KBM-7 (cell line): ENCODE data around the gene SESTD1.
"Not testable (repeated sequence)": the region's sequence is repeated elsewhere in the genome, so short reads cannot be mapped to it uniquely, and the experiment has no call there.

Experiments used
- DNase-seq: peaks from one replicate; pipeline ENCODE4 v3.0.0-alpha.2; 2015
- in situ Hi-C: fragments of 300-500 bp; cut with MboI; formaldehyde crosslinking; loops from 2 replicates; pipeline ENCODE4 v1.14.3; 2020; ENCODE audit warnings: low sequenced_read_pairs, low pct_unique_long_range_greater_than_20kb, mixed read lengths

SESTD1 gene

DNA sequence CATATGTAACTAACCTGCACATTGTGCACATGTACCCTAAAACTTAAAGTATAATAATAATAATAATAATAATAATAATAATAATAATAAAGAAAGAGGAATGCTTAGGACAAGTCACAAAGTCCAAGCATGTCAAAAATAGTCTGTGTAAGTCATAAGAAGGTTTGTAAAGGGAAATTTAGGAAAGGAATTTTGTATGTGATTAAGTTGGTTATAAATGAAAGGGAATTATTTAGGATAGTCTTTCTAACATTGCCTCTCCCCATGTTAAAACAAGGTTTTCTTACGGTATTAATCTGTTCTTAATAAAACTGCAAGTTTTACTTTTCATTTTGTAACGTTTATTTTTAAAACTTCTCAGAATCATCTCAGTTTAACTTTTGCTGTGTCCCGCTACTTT lies 62.8 kb downstream of the SESTD1 start:
- in situ Hi-C loops = no loop called here
- peak; percentile 21 for DNase-seq

- in situ Hi-C loops, DNase-seq: not testable (repeated sequence)
Measured at GRCh38 chr2:179195926-179196590, 68.6 kb downstream of the SESTD1 start.

DNA sequence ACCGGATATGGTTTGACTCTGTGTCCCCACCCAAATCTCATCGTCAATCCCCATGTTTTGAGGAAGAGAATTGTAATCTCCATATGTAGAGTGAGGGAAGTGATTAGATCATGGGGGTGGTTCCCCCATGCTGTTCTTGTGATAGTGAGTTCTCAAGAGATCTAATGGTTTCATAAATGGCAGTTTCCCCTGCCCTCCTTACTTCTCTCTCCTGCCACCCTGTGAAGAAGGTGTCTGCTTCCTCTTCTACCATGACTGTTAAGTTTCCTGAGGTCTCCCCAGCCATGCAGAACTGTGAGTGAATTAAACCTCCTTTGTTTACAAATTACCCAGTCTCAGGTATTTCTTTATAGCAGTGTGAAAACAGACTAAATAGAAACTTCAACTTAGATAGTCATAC lies 69.5 kb downstream of the SESTD1 start:
- in situ Hi-C loops = no loop called here
- DNase-seq = peak; percentile 34

DNA sequence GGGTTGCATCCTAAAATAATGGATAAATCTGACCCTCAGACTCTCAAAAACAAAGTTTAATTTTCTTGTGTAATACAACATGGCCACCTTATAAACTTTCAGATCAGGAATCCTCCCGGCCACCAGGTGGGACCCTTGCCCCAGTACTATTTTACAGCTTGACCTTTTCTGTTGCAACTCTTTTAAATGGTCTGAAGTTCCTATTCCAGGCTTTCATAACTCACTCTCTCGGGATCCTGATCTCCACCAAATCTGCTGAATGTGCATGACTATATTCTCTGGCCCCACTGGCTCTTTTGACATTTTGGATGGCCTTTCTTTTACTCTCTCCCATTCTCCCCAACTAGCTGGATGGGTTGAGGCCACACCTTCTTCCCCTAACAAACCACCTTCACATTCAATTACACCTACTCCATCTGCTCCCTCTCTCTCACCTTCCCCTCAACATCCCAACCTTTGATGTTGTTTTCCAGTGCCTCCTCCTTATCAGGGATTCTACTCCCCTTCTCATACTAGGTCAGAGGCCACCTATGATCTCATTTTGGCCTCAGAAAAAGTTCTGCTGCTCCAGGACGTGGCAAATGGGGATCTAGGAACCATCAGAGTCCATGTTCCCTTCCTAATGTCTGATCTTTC lies 70.8 kb downstream of the SESTD1 start:
- in situ Hi-C loops = no loop called here
- no peak for DNase-seq

DNA sequence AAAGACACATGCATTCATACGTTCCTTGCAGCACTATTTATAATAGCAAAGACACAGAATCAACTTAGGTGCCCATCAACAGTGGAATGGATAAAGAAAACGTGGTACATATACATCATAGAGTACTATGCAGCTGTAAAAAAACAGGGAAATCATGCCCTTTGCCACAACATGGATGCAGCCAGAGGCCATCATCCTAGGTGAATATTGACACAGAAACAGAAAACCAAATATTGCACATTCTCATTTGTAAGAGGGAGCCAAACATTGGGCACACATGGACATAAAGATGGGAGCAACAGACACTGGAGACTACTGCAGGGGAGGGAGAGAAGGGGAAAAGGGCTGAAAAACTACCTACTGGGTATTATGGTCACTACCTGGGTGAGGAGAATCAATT lies 73.5 kb downstream of the SESTD1 start:
- DNase-seq = no peak
- in situ Hi-C loops = no loop called here

DNA sequence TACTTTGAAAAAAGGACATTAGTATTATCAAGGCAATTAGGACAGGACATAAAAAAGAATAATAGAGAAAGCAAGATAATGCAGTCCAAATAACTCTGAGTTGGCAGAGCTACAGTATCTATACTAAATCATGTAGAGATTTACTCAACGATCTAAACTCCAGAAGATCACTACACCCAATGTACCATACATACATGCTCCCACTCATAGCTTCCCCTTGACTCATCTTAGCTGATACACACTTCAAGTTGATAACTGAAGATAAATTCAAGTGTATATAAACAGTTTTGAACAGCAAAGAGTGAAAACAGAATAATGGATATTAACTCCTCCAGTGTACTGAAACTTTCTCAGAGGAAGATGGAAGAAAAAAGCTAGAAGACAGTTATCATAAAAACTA lies 78.5 kb downstream of the SESTD1 start:
- in situ Hi-C loops = no loop called here
- no peak for DNase-seq

GRCh38 chr2:179184610-179185009 lies 80.0 kb downstream of the SESTD1 start:
- DNase-seq = no peak
- in situ Hi-C loops = no loop called here

- DNase-seq = no peak
- in situ Hi-C loops = no loop called here
Measured at GRCh38 chr2:179181002-179181401, 83.6 kb downstream of the SESTD1 start.

DNA sequence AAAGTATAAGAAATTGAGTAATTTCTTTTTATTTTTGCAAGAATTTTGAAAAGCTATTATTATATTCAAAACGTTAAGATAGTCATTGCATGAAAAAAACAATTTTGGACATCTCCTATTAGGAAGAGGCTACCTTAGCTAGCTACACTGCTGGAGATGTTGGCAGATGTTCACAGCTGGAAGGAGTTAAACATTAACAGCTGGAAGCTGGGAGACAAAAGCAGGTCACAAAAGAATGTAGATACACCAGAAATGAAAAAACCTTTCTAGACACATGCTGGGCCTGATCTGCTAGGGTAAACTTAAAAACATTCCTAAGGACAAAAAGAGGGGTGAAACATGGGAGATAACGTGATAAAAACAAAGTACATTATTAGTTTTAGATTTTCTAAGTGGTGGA lies 84.4 kb downstream of the SESTD1 start:
- in situ Hi-C loops = no loop called here

DNA sequence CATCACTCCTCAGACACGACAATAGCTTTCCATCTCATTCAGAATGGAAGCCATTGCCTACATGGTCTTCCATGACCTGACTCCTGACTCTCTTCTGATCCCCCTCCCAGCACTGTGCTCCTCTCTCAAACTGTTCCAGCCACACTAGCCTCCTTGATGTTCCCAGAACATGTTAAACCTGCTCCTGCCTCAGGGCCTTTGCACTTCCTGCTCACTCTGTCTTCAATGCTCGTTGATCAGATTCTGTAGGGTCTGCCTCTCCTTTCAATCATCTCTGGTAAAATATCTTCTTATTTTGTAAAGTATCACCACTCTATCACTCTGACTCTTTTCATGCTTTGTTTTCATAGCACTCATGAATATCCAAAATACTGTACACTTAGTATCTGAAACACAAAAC lies 84.9 kb downstream of the SESTD1 start:
- in situ Hi-C loops = no loop called here
- no peak for DNase-seq

More for the DNA sequence above, 84.4 kb downstream of the SESTD1 start:
- DNase-seq = no peak

GRCh38 chr2:179177694-179178093 lies 86.9 kb downstream of the SESTD1 start:
- in situ Hi-C loops = no loop called here
- no peak for DNase-seq

GRCh38 chr2:179174240-179174639 lies 90.4 kb downstream of the SESTD1 start:
- no peak for DNase-seq
- in situ Hi-C loops = no loop called here

GRCh38 chr2:179172894-179173293 lies 91.7 kb downstream of the SESTD1 start:
- no peak for DNase-seq
- in situ Hi-C loops = no loop called here

DNA sequence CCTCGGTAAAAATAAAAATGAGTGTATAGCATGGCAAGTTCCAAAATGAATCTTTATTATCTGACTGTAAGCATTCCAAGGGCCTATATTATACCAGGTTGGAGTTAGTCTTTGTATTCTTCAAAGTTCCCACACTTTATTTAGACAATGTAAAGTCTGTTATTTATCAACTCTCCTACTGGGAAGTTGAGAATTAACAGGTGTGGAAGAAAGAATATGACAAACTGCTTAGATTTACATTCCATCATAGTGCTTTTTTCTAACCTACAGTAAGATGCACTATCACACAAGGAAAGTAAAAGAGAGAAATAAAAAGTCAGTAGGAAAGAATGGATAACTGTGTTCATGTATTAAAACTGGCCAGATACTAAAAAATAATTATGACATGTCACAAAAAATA lies 93.3 kb downstream of the SESTD1 start:
- in situ Hi-C loops = no loop called here
- DNase-seq = no peak

DNA sequence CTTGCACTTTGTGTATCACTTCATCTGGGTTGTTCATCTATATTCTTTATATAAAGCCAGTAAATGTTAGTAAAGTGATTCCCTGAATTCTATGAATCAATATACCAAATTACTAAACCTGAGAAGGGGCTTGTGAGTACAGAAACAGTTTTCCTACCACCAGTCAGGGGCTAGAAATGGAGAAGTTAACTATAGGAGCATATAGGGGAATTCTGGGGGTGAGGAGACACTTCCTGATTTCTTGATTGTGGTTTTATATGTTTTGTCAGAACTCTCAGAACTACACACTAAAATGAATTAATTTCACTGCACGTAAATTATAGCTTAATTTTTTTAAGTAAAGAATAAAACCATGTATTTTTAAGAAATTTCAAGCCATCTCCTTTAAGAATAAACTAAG lies 93.7 kb downstream of the SESTD1 start:
- DNase-seq = peak; percentile 35
- in situ Hi-C loops = no loop called here

- in situ Hi-C loops = no loop called here
- DNase-seq = no peak
Measured at GRCh38 chr2:179165356-179166000, 99.2 kb downstream of the SESTD1 start.

DNA sequence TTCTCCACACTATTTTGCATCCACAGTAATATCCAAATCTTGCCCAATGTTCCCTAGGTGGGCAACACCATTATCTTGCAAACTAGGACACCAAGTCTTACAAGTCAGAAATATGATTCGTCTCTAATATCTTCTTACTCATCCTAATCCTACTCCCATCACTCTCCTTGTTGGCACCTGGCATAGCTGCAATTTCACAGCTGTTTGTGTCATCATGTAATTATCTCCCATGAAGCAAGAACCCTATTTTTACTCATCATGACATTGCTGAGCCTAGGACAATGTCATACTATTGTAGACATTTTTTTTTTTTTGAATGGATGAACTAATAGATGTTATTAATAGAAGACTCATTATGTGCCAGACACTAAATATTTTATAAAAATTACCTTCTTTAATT lies 123.4 kb downstream of the SESTD1 start:
- DNase-seq = no peak
- in situ Hi-C loops = no loop called here

DNA sequence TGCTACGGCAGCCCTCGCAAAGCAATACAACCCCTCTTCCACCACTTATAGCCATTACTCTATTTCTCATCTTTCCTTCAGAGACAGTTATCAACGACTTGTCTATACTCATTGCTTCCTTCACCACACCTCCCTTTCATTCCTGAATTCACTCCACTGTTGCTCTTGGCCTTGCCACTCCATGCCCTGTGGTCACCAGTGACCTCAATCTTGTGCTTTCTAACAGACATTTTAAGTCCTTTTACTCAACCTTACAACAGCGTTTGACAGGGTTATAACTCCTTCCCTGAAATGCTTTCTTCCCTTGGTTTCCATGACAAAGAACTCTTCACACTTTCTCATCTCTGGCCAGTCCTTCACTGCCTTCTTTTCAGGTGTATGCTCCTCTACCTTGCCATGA lies 124.1 kb downstream of the SESTD1 start:
- in situ Hi-C loops = no loop called here
- no peak for DNase-seq

- no peak for DNase-seq
- in situ Hi-C loops = no loop called here
Measured at GRCh38 chr2:179139506-179139905, 125.1 kb downstream of the SESTD1 start.

DNA sequence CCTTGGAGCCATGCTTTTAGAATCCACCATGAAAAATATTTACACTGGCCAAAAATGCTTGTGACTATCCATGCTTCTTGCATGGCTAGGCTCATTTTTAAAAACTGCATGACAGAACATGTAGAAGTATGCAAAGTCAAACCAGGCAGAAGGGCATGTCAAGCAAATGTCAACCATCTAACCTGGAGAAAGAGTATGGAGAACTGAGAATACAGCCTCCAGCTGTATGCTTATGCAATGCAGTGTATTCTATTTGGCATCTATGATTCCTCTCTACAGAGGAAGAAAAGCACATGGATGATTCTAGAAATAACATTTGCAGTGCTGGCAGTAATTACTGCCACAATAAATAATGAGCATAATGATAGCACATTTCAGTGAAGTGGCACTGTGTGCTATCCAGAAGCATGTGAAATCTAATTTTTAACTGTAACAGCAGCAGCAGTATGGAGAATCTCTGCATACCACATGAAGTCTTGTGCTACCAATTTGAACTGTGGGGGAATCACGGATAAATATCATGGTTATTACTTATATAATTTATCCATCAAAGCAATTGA lies 127.4 kb downstream of the SESTD1 start:
- DNase-seq = no peak
- in situ Hi-C loops = no loop called here
